ENCODE measurements around the gene RFX4. TPM values are rescaled to one million over a fixed set of nuclear protein-coding genes. Genes with fewer than 3 reads are reported as not detected.
A peak's percentile ranks its signal among the peaks of the same experiment; 100 is the strongest.

Gene RFX4
- total and polyA plus RNA-seq, 2 donors (not counting 3 experiments of a cell fraction or from before 2014, with no cell fraction given): not detected

DNA sequence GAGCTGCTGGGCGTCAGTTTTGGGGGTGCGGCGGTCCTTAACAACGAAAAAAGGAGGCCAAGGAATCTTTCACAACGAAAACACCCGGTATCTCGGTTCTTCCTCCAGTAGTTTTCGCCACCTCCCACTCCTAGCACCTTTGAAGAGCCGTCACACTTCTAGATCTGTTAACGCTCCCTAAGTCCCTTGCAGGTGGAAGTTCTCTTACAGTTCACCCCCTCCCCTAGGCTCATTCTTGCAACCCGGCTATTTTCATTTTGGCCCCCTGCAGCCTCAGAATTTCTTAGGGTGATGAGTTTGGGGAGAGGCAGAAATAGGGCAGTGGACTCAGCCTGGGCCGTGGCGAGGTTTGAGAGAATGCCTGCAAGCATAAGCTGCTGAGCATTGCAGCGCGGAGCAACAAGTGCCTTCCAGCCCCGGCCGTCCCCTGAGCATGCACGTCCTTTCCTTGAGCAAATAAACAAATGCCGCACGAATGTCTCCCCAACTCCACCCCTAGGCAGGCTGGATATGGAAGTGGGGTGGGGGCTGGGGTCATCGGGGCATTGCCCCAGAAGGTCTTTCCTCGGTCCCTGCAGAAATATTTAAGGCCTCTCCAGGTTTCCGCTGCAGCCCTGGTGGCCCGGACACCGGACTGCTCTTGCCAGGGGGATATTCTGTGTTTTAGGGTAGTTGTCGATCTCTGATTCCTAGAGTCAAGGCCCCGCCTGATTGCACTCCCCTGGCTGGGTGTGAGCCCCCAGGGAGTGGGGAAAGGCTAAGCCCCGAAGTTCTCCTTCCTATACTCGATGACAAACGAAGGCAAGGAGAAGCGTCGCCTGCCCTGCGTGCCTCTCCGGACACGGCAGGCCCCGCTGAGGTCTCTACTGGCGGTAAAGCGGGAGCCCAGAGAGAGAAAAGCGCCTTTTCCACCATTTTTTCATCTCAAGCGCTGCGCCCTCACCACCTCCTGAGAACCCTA is 1.6 kb downstream of the RFX4 start:
- Histone ChIP-seq H2AFZ (ENCODE audit: low read depth, low read length) (no peak overlapping the region), H3K9me3 (replicated peaks; ENCODE audit: control insufficient read depth, insufficient read depth, low read length) (no peaks in the 10 kb centered on the region), H3K4me1 (ENCODE audit: control insufficient read depth, extremely low read depth, insufficient read depth, low read length) (no peaks in the 10 kb centered on the region), H3K27ac (ENCODE audit: insufficient read depth, low read depth, low read length) (no peak overlapping the region), H3K36me3 (ENCODE audit: control insufficient read depth in 2 of 2, extremely low read depth in 1 of 2, insufficient read depth in 2 of 2, low read length in 2 of 2) (no peaks in the 10 kb centered on the region), H3K4me2 (ENCODE audit: insufficient read depth, low read length) (no peak overlapping the region), H3K9me1 (replicated peaks; ENCODE audit: control insufficient read depth, extremely low read depth, insufficient read depth, low read length) (no peaks in the 10 kb centered on the region), H3K9ac (replicated peaks; ENCODE audit: extremely low read depth, insufficient read depth, low read length) (no peak overlapping the region), H3K4me3 (replicated peaks in 1 of 3; ENCODE audit: insufficient read depth in 1 of 3, low read depth in 1 of 3, low read length in 3 of 3) (no peak overlapping the region), H3K79me2 (ENCODE audit: control insufficient read depth, insufficient read depth, low read length) (no peaks in the 10 kb centered on the region), H4K20me1 (replicated peaks; ENCODE audit: control insufficient read depth, extremely low read depth, insufficient read depth, low read length) (no peaks in the 10 kb centered on the region), H3K27me3 (ENCODE audit: control insufficient read depth in 2 of 2, insufficient read depth in 2 of 2, low read length in 2 of 2) (peaks cover 83 to 93% of the 10 kb centered on the region in 2 experiments)
- ChIA-PET CTCF (no interaction called here), POLR2A (no interaction called here)
- BruUV-seq (replicated peaks): no TSS peak
- no peak for FAIRE-seq
- no peak for TF ChIP-seq FOS (IDR thresholded peaks at IDR 0.05; ENCODE audit: borderline replicate concordance, insufficient read depth, low read length)
- no peak for TF ChIP-seq JUN (IDR thresholded peaks at IDR 0.05; ENCODE audit: borderline replicate concordance, insufficient read depth, insufficient read length, low read depth)
- TF ChIP-seq EZH2 (IDR thresholded peaks at IDR 0.05; ENCODE audit: borderline replicate concordance, low read depth, low read length, severe bottlenecking): peak; percentile 66
- TF ChIP-seq GATA2 (IDR thresholded peaks at IDR 0.05; ENCODE audit: insufficient read depth, insufficient read length, low read depth, low read length): no peak
- TF ChIP-seq POLR2AphosphoS5 (IDR thresholded peaks at IDR 0.05; ENCODE audit: insufficient read depth, low read depth, low read length): no peak
- TF ChIP-seq, protein P1, sequence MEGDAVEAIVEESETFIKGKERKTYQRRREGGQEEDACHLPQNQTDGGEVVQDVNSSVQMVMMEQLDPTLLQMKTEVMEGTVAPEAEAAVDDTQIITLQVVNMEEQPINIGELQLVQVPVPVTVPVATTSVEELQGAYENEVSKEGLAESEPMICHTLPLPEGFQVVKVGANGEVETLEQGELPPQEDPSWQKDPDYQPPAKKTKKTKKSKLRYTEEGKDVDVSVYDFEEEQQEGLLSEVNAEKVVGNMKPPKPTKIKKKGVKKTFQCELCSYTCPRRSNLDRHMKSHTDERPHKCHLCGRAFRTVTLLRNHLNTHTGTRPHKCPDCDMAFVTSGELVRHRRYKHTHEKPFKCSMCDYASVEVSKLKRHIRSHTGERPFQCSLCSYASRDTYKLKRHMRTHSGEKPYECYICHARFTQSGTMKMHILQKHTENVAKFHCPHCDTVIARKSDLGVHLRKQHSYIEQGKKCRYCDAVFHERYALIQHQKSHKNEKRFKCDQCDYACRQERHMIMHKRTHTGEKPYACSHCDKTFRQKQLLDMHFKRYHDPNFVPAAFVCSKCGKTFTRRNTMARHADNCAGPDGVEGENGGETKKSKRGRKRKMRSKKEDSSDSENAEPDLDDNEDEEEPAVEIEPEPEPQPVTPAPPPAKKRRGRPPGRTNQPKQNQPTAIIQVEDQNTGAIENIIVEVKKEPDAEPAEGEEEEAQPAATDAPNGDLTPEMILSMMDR (IDR thresholded peaks at IDR 0.05; ENCODE audit: extremely low read depth in 1 of 2, insufficient read depth in 1 of 2, low read depth in 1 of 2, low read length in 2 of 2): no peak
- no peak for DNase-seq (ENCODE audit: low read depth, low spot score)
- intact Hi-C loops (cut with micrococcal nuclease): loop anchor here (10.0 kb wide), 1 partner anchor 330 kb away; no protein-coding TSS in a partner anchor
- dilution Hi-C loops (cut with MboI; ENCODE audit: extremely low pct_ligation_motif_present, low sequenced_read_pairs): no loop called here

Measured in endothelial cell of umbilical vein (primary cell).